Stromal cell of bone marrow (primary cell): ENCODE measurements around the gene WDFY4.

Experiments used
- DNase-seq: peaks from one replicate; pipeline ENCODE4 v3.0.0-alpha.2; 2012; ENCODE audit warnings: low read depth

WDFY4 gene

DNA sequence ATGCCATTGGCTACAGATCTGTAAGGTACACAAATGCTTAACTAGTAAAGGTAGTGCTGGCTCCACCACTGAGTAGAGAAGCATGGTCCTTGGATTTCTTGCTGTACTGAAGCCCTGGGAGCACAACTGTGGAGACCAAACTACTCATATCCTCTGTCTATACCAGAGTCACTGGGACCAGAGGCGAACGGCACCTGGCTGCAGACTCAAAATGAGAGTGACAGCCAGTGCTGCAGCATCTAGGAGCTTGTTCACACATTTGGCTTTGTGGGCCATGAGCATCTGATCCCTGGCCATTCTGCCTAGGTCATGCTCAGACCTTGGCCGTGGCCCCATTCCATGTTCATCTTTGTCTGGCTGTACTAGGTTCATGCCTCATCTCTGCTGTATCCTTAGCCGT, 223.1 kb downstream of the WDFY4 start:
- no peak for DNase-seq

DNA sequence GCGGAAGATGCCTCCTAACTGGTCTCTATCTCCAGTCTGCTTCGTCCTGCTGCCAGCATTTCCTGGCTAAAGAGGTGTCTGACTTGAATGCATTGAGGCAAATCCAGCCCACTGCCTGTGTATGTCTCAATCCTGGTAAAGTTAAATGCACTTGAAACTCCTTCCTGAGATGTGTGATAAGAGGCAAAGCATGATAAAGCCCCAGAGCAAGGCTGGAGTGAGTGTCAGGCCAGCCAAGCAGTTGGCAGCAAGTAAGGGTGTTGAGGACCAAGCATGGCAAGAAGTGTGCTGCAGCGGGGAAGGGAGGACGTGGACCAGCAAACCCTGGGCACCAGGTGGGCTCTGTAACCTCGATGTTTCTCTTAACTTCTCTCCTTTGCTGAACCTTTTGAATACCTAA, 225.9 kb downstream of the WDFY4 start:
- DNase-seq = no peak

DNA sequence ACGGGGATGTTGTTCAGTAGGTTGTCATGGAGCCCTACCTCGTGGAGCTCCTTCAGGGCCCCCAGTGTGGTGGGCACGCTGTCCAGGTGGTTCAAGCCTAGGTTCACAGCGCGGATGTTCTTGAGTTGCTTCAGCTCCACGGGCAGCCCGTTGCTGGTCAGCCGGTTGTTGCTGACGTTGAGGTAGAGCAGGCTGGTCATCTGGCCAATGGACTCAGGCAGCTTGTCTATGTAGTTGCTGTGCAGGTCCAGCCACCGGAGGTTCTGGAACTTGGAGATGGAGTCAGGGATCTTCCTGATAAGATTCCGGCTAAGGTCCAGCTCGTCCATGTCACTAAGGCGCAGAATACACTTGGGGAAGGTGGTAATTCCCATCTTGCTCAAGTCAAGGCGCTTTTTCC, 229.0 kb downstream of the WDFY4 start:
- DNase-seq = no peak

DNA sequence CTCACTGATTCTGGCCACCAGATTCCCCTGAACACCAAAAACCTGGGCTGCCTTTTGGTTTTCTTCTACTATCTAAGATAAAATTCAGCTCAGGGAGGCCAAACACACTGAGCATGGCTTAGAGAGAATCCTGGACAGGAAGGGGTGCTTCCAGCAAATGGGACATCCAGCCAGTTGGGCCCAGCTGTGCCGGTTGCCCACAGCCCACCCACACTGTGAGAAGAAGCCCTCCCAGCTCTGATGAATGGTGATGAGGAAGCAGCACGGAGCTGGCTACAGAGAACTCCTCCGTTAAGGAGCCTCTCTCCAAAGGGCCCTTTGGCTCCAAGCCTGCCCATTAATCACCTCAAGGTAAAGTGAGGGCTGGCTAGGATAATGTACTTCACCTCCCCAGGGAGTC, 239.1 kb downstream of the WDFY4 start:
- no peak for DNase-seq

DNA sequence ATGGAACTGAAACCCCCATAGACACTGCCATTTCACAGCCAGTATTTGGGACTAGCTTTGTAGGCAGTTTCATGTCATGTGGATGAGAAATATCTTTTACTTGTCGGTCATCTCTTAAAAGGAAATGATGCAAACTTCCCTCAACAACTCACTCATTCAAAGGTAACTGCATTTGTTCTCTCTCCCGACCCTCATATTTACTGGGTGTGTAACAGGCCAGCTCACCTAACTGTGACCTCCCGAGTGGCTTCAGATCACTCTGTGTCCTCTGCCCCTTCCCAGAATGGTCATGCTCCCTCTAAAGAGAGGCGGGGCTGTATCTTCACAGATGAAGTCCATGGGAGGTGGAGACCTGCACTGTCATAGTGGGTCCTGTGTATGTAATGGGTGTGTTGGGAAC, 240.3 kb downstream of the WDFY4 start:
- no peak for DNase-seq

DNA sequence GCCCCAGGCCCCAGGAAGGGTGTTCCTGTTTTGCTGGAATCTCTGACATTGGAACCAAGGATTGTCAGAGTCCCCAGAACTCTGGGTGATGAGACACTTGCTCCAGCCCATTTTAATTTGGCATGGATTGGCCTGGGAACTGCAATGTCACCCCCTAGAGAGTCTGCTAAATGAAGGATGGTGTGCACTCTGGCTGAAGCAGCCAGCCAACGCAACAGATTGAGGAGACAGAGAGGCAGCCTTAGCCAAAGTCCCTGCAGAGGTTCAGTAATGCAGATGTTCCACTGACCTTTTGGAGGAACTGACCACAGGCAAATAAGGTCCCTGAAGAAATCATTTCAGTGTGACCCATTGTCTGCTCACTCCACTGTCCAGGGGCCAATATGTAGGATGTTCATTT, 241.6 kb downstream of the WDFY4 start:
- DNase-seq = no peak

DNA sequence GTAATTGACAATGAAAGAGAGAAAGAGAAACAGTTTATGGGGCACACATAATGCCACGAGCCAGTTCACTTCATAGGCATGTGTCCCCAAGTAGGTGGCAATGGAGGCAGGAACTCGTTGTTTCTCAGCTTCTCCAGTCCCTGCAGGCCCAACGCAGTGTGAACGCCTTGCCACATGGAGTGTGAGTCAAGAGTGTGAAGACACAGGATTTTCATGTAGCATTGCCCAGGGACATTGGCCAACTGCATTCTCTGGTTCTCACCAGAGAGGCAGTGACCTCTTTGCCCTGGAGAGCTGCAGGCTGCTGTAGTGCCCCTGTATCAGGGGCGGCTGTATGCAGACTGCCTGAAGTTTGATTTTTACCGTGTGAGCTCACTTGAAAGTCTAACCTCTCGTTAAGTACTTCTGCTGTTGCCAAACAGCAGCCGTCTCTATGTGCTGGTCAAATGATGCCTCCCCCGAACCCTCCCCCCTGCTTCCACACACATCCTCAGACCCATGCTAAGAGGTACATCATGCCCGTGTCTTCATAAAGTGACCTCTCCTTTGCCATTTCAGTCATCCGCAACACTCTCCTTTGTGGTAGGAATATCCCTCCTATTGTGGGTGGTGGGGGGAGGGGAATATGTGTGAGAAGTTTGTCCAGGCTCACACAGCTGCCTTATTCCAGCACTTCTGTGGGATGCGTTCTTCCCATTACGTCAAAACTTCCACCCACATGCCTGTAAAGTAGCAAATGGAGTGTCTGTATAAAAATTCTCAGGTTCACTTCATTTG, 242.3 kb downstream of the WDFY4 start:
- DNase-seq = no peak

DNA sequence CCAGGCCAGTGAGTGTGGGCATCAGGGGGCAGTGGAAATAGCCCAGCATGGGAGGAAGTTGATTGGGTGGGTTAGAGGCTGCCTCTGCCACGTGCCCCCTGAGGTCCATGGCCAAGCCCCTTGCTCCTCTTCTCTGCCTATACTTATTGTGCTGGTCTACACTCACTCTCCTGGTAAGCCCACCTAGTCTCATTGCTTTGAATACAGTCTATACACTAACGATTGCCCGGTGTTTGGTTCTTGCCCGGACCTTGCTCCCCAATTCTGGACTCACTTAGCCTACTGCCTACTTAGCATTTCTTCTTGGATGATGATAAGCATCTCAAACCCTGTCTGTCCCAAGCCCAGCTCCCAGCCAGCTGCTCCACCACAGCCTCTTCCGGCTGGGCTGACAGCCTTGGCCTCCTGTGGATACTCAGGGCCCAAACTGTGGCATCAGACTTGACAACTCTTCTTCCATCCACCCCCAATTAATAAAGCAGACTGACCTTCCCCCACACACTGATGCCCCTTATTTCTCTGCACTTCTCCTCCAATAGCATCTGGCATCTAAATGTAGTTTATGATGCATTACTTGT, 244.8 kb downstream of the WDFY4 start:
- no peak for DNase-seq

DNA sequence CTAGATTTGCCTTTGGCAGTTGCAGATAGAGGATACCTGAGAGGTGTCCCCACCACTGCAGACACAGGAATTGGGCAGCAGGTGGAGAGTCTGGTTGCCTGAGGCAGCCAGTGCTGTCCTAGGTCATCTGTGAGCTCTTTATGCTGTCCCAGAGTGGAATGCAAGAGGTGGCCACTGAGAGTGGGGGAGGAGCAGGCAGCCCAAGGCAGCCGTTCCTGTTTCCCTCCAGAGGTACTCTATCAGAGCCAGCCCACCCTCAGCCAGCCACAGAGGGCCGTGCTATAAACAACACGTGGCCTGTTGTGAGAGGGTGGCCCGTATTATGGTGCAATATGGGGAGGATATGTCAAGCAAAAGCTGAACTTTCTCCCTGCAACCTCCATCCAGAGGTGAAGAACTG, 246.5 kb downstream of the WDFY4 start:
- DNase-seq = no peak

DNA sequence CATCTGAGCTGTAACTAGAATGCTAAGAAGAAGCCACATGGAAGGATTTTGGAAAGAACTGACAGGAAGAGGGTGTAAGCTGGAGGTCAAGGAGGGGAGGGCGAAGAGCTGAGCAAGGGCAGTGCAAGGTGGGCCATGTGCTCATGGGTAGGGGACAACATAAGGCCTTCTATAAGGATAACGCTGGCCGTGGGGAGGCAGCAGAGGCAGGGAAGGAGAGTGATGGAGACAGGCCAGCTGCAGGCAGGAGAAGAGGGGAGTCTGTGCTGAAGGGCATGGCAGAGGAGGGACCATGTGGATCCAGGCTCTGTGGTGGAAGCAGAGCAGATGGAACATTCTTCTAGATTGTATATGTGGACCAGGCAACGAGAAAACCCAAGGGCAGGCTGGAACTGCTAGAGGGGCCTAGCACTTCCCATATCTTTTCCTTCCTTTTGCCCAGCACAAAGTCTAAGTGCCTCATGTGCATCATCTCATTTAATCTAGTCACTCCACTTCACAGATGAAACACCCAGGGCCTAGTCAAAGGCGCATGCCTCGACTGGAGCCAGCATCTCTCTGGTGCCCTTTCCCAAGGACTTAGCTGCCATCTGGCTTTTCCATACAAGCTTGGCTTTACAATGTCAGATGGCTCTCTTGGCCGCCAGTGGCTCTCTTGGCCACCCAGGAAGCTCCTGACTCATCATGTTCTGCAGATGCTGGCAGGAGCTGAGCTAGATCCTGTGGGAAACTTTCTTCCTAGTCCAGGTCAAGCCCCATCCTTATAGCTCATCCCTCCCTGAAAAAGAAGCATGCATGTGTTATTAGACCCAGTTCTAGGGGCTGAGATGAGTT, 248.4 kb downstream of the WDFY4 start:
- no peak for DNase-seq

DNA sequence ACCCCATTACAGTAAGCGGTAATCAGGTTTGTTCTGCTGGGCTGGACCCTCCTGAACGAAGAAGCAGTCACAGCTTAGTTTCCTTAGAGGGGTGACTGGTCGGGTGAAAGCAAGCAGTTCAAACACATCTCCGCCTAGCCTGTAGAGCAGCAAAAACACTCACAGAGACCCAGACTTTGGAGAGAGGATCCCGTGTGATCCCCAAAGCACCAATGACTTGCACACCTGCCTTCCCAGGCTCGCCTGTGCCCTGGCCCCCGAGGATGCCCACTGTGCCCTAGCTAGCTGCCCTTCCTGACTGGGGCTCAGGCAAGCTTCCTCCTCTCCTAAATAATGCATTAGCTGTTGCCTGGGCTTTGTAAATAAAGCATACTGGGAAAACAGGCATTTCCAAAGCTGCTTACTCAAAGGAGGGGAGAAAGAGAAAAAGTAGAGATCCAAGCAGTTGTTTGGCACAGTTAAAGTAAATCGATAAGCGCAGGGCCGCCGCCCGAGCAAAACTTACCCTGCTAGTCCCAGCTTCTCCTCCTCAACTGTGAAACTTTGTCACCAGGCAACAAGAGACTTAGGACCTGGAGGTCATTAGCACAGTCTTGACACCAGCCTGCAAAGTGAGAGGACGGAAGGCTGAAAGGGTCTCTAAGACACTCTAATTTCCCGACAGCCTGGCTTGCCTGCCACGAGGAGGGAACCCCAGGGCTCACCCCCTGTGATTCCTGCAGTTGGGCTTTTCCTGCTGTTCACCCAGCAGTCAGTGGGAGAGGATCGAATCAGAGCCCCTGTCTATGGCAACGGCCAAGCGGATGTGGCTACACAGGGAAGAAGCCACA, 250.2 kb downstream of the WDFY4 start:
- no peak for DNase-seq

DNA sequence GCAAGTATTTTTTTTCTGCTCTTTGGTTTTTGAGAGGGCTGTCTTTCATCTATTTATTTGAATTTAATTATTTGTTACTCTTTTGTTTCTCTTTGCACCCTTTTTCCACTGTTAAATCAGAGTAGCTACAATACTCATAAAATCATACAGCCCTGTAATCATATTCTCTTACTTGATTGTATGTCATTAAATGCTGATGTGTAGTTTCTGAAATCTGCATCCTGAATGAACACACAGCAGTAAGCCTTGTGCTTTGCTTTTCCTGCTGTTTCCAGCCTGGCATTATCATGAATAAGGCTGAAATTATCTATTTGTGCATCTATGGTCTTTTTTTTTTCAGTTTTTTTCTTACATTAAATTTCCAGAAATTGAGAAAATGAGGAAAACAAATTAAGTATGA, 250.9 kb downstream of the WDFY4 start:
- no peak for DNase-seq

DNA sequence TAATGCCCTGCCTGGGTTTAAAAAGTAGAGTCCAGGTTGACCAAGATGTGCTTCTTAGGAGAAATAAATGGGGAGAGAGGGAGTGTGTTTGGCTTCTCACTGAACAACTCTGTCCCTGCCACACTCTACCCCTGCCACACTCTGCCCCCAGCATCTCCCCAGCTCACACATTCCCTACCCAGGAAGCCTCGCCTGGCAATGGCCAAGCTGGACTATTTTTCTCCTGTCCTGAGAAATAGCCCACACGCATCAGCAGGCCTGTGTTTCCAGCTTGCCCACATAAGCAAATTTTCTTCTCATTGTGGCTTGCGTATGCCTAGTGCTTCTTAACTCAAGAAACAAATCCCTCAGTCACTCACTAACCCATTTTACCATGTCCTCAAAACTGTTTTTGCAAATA, 253.1 kb downstream of the WDFY4 start:
- DNase-seq = no peak

DNA sequence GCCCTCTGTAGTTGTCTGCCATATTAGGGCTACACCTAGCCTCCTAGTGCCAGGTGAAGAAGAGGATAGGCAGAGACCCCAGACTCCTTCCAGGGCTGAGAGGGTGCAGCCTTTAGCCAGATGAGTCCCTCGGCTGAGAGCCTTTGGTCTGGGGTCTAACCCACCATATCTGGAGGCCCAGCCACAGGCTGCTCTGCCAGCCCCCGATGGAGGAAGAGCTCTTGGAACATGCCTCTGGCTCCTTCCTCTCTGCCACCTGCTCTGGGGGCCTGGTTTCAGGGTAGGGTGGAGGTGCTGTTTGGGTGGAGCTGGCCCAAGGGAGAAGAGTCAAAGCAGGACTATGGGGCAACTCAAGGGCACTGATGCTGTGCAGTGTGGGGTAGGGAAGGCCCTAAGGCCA, 253.6 kb downstream of the WDFY4 start:
- no peak for DNase-seq

DNA sequence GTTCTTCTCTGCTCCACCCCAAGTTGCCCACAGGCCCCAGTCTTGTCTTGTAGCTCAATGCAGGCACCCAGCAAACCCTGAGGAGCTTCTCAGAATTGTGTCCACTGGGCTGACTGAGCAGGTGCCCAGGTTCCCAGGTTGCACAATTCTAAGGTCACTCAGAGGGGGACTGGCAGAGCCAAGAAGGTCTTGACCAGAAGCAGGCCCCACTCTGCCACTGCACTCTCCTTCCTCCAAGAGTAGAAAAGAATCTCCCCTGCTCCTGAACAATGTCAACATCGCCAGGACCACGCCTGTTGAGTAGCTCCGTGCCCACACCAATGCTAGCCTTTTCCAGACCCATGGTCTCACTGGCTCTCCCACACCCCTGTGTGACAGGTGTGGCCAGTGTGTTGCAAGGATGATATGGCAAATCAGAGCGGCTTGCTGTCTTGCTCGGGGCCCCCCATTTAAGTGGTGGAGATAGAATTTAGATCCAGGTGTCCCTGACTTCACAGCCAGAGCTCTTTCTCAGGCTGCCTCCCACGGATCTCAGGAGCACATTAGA, 254.4 kb downstream of the WDFY4 start:
- DNase-seq = no peak

DNA sequence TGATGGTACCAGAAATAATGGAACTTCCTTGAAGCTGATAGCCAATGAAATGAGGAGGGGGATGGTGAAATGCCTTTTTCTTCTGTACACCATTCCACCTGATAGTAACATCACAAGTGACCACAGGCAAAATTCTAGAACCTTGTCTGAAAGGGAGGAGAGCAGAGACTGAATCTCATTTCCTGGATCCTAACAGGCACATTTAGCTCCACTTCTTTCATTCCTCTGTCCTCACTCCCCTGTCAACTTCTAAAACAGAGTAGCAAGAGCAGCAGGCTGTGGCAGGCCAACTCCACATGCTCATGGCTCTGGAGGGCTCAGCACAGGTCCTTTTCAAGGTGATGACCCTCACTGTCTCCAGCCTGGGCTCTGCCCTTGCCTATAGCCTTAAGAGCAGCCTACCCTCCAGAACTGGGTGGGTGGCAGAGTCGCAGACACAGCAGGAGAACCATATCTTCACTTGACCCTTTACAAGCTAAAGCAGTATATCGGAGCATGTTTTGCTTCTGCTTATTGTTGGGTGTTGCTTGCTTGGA, 255.2 kb downstream of the WDFY4 start, which contains the start of gene LRRC18:
TSS of gene LRRC18 (minus strand) at position 51 of the 536 bp plus-strand sequence. CDS start 25,685 bp downstream, outside the sequence.
- DNase-seq = no peak

DNA sequence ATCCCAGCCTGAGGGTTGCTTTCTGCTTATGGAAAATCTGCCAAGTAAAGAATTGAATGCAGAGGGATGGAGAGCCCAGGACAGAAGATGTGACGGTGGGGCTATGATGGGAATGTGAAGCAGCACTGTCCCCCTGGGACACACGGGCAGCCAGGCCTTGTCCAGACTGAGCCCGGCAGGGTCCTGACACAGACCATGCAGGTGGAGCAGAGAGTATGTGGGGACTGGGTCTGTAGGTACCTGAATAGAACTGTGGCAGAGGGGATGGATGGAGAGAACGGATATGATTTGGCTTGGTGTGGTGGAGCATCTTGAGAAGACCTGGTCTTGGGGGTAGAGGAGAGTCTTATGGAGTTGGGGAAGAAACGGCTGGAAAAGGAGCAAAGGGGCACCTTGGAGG, 255.7 kb downstream of the WDFY4 start:
- no peak for DNase-seq

DNA sequence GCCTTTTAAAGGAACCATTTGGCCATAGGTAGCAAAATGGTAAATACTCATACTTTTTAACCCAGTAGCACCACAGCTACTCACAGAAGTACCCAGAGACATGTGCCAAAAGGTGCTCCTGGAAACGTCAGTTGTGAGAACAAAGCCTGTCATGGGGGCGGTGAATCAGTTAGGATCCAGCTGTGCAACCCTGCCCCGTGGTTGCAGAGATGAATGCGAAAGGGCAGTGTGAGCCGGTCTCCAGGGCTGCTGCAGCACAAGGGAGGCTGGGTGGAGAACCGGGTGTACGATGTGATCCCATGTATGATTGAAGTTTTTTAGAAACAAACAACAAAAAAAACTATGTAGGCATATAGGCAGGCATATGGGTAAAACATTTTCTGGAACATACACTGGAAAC, 256.3 kb downstream of the WDFY4 start:
- no peak for DNase-seq

DNA sequence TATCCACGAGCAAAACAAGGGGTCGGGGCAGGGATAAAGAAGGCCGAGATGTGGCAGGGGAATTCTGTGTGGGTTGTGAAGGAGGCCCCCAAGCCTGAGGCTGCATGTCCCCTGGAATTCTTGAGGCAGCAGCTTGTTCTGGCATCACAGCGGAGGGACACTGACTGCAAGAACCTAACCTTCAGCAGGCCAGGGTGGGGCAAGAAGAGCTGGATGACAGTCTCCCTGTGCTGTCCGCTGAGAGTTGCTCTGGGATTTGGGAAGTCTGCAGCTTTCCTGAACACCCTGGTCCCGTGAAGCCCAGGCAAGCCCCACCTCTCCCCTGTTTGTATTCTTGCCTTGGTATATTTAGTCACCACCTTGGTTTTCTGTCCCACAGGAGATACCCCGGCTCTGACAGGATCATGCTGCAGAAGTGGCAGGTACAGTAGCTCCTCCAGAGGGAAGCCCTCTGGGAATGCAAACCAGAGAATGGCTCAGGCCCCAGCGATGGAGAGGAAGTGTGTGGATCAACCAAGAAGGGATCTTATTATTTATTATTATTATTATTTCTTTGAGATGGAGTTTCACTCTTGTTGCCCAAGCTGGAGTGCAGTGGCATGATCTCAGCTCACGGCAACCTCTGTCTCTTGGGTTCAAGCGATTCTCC, 256.9 kb downstream of the WDFY4 start:
- no peak for DNase-seq

DNA sequence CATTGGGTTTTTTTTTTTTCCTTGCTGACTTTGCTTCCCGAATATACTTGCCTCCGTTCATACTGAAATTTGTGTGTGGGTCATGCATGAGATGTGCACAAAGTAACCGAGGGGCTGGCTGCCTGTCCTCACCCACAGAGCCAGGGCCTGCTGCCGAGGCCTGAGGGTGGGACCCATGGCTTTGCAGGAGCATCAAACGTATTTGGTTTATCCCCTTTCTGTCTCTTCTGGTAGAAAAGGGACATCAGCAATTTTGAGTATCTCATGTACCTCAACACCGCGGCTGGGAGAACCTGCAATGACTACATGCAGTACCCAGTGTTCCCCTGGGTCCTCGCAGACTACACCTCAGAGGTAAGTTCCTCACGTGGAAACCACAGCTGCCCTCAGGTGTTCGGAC, 258.4 kb downstream of the WDFY4 start:
- DNase-seq = no peak

DNA sequence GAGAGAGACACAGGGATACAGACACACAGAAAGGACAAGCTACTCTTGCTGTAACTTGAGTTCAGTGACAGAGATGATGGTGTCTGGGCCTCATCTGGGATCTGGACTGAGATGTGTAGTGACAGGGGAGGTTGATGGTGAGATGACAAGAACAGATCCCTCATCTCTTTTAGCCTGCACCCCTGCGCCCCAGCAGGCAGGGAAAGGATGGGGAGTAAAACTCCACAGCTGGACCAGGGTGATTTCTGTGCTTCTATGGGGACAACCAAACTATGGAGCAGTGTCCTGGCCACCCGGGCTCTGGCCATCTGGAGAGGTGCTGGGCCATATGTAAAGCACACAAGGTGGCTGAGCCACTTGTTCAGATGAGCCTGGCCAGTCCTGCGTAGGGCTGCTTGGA, 259.5 kb downstream of the WDFY4 start:
- no peak for DNase-seq
